ENCODE data around the gene YKT6.

DNA sequence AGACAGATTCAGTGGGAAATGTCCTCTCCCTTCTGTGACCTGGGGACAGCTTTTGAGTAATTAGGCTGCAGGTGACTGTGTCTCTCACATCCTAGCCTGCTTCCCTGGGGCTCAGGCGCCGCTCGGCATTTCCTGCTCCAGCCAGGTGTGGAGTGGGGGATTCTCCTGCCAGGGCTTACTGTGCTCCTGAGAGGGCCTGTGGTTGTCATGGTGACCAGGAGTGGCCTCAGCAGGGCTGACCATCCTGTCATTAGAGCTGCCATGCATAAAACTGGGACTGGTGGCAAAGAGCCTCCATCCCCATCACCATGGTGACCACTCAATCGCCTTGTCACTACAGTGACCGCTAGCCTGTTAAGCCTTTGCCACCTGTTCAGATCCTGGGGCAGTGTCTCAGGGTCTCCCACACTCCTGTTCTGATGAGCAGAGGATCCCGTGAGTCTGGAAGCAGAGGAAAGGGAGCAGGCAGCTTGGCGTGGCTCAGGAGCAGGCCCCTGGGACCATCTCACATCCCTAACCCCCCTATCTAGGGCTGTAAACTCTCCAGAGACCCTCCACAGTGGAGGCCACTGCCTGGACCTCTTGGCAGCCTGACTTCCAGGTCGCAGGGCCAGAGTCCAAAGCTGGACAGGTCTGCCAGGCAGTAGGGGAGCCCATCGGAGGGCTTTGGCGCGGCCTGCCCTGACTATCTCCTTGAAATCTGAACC, 11.3 kb upstream of the YKT6 start, which contains the start of gene GCK:
- TF ChIP-seq POLR2A (IDR thresholded peaks at IDR 0.05; ENCODE audit: low read length) (no peak), GATA1 (IDR thresholded peaks at IDR 0.05; ENCODE audit: low read depth, low read length) (no peak)
